IMR-90 (cell line): Measurements from ENCODE around the gene GINS1. TPM values are rescaled to one million over a fixed set of nuclear protein-coding genes. Genes with fewer than 3 reads are reported as not detected.

Experiments
- CTCF ChIP-seq: conservative IDR thresholded peaks from 2 replicates; pipeline ENCODE4 v1.5.1; 2012; ENCODE audit warnings: mild to moderate bottlenecking, low read depth, low read length, improper control_type of control experiment
- NFE2L2 ChIP-seq: fragments of 150-350 bp; IDR thresholded peaks from 2 replicates; pipeline ENCODE4 v1.6.1; 2016; ENCODE audit warnings: low read depth, mild to moderate bottlenecking, low read length
- RAD21 ChIP-seq: IDR thresholded peaks from 2 replicates; pipeline ENCODE4 v1.6.1; 2012; ENCODE audit warnings: low read length, improper control_type of control experiment
- polyA plus RNA-seq, 3 experiments: library from polyadenylated mRNA; depleted of rRNA; stranded (reverse); fragments of >200 nt; gene quantifications; 2 replicates each; pipeline ENCODE4 v1.2.3, GENCODE V29; 2012; ENCODE audit warnings: low replicate concordance in 1 of 3
- total RNA-seq: library from RNA; depleted of rRNA; stranded (reverse); fragments of >200 nt; gene quantifications from 2 replicates; pipeline ENCODE4 v1.2.3, GENCODE V29; 2012

The GINS1 gene
- total and polyA plus RNA-seq, 2 of the 4 experiments (the other 2 are of a cell fraction) = 4.9 to 6.6 TPM

DNA sequence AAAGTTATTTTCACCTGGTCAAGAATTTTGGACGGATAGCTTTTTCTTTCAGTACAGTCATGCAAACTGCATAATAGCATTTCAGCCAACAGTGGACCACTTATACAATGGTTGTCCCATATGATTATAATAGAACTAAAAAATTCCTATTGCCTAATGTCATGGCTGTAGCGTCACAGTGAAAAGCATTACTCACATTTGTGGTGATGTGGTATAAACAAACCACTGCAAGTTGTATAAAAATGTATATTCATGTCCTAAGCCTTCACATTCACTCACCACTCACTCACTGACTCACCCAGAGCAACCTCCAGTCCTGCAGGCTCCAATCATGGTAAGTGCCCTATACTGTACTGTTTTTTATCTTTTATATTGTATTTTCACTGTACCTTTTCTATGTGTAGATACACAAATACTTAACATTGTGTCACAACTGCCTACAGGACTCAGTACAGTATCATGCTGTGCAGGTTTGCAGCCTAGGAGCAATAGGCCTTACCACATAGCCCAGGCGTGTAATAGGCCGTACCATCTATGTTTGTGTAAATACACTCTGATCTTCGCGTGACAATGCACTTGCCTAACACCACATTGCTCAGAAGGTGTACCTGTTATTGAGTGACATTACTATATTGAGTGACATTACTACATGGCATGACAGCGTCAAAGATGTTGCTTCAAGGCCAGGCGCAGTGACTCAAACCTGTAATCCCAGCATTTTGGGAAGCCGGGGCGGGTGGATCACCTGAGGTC is 34.7 kb upstream of the GINS1 start (continued):
- no peak for TF ChIP-seq CTCF
- no peak for TF ChIP-seq RAD21
- 0 out of 2 replicates have a peak, but pooled peaks have one; percentile 12 for TF ChIP-seq NFE2L2
